LNCaP clone FGC (cell line): ENCODE results near the gene TRAF3IP1.

ENCODE experiments used
- DNase-seq: peaks from one replicate; pipeline ENCODE4 v3.0.0-alpha.2; 2011; ENCODE audit warnings: low read depth
- H3K4me3 ChIP-seq: 2 replicates; pipeline ENCODE4 v1.5.1; 2011; ENCODE audit warnings: mild to moderate bottlenecking, low read depth, low read length, control low read depth
- CTCF ChIP-seq: IDR thresholded peaks from 2 replicates; pipeline ENCODE4 v1.5.1; 2012; ENCODE audit warnings: mild to moderate bottlenecking; ENCODE audit not compliant: control insufficient read depth, insufficient read depth; ENCODE audit errors: extremely low read depth

Gene TRAF3IP1

DNA sequence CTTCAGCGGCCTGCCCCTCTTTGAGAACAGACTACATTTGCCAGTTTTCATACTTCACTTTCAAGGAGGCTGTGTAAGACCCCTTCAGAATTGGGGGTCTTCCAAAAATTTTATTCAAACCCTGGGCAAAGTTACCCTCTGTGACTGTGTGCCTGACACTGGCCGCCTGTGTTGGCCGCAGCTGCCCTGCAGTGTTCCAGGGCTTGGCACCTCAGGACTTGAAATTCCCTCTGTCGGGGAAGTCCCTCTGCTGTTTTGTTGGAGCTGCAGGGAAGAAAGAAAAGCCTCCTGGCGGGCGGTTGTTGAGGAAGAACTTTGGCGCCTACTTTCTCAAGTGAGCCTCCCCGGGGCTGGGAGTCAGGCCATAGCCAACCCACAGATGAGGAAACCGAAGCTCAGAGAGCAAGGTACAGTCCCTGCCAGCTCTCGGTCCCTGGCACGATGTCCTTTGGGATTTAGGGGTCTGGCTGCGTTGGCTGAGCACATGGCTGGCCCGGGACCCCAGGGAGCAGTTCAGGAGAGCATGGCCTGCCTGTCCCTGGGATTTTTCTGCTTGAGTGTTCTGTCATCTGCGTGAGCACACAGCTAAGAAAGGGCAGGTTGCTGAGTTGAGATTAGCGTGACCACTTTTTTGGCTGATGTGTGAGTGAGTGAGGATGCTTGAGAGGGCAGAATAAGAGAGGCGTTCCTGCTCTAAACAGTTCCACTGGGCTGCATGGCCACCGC, 88.5 kb downstream of the TRAF3IP1 start:
- TF ChIP-seq CTCF, result no peak
- no peak overlapping the region for H3K4me3 ChIP-seq
- no peak for DNase-seq

GRCh38 chr2:238409341-238410199, 89.3 kb downstream of the TRAF3IP1 start:
- DNase-seq, result no peak
- no peak overlapping the region for H3K4me3 ChIP-seq
- TF ChIP-seq CTCF, result no peak

DNA sequence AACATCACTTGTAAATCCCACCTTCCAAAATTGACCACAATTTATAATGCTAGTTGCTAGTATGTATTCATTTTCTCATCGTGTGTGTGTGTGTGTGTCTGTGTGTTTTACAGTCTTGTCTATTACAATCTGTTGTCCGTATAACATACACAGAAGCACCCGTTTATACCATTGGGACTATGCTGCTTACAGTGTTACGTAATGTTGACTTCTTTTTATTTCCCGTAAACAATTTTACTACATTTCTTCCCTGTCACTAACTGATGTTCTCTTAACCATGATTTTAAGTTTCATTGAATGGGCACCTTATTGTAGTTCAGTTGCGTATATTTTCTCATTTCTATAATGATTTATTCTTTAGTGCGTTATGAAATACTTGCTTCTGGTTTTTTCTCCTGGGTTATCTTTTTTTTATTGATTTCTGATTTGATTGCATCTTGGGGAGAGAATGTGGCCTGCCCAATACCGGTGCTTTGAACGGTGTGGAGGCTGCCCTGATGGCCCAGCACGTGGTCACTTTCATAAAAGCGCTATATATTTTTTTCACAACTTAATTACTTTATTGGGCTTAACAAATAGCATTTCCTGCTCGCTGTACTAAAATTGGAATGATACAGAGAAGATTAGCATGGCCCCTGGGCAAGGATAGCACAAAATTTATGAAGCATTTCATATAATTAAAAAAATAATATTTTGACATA, 91.9 kb downstream of the TRAF3IP1 start:
- no peak overlapping the region for H3K4me3 ChIP-seq
- DNase-seq, result no peak
- no peak for TF ChIP-seq CTCF

- H3K4me3 ChIP-seq, result no peak overlapping the region
- no peak for DNase-seq
- no peak for TF ChIP-seq CTCF
Observed at GRCh38 chr2:238413368-238413767, 93.0 kb downstream of the TRAF3IP1 start.

DNA sequence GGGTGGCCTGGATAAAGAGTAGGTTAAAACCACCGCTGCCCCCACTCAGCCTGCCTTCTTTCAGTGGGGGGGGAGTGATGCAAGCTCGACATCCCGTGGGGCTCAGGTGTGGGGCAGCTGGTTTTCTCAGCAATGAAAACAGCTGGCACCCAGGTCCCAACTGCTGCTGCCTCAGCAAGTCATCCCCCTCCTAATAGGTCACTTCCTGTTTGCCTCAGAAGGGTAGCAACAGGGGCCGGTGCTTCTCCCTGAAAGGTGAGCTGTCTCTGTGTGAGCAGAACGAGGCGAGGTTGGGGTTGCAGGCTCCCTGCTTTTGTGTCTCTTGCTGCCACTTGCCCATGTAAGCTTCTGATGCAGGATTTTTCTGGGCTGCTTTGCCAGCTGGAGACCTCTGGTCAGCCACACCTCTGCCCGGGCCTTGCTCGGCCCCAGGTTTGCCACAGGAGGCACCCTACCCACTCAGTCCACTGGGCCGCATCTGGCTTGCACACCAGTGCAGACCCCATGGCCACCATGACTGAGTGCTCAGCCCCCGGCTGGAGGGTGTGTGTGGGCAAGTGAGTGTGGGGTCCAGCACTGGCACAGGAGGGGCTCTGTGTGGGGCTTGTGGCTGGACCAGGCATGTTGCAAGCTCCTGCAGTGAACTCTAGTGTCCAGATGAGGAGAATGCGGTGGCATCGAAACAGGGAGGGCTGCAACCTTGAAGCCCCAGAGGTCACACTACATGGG, 94.9 kb downstream of the TRAF3IP1 start:
- no peak for DNase-seq
- no peak for TF ChIP-seq CTCF

GRCh38 chr2:238415893-238416292, 95.6 kb downstream of the TRAF3IP1 start:
- no peak for DNase-seq
- no peak for TF ChIP-seq CTCF
- H3K4me3 ChIP-seq, result no peak overlapping the region

More for the DNA sequence above, 94.9 kb downstream of the TRAF3IP1 start:
- no peak overlapping the region for H3K4me3 ChIP-seq
